T-helper 2 cell treated with Interferon-gamma antibody and Interleukin-4, amounts not matched to agents 5 μg/mL and 100 μg/mL, for 36 hours (primary cell): ENCODE results near the gene DDX20.

ENCODE experiments used
- DNase-seq: peaks from one replicate; pipeline ENCODE4 v3.0.0; 2021; ENCODE audit warnings: low spot score
- H3K27ac Mint-ChIP-seq: one replicate; pipeline ENCODE4 v1.8.0; 2021; ENCODE audit warnings: mild to moderate bottlenecking, mixed read lengths
- H3K27me3 Mint-ChIP-seq: one replicate; pipeline ENCODE4 v1.8.0; 2021; ENCODE audit warnings: low read depth, mixed read lengths
- H3K36me3 Mint-ChIP-seq: one replicate; pipeline ENCODE4 v1.8.0; 2021; ENCODE audit warnings: low read depth, mixed read lengths
- H3K4me1 Mint-ChIP-seq: one replicate; pipeline ENCODE4 v1.8.0; 2021; ENCODE audit warnings: low read depth, mixed read lengths
- H3K4me3 Mint-ChIP-seq: one replicate; pipeline ENCODE4 v1.8.0; 2022; ENCODE audit warnings: mild to moderate bottlenecking, moderate library complexity, mixed read lengths
- H3K9me3 Mint-ChIP-seq: one replicate; pipeline ENCODE4 v1.8.0; 2021; ENCODE audit warnings: mixed read lengths

DDX20 gene

GRCh38 chr1:111776391-111776790 lies 20.7 kb downstream of the DDX20 start:
- H3K27me3 Mint-ChIP-seq: peaks cover 12% of the 10 kb centered on the region
- H3K4me3 Mint-ChIP-seq: no peak overlapping the region
- no peak for DNase-seq
- no peaks in the 10 kb centered on the region for H3K4me1 Mint-ChIP-seq
- H3K27ac Mint-ChIP-seq: no peak overlapping the region
- H3K9me3 Mint-ChIP-seq: no peaks in the 10 kb centered on the region
- H3K36me3 Mint-ChIP-seq: no peaks in the 10 kb centered on the region

- Mint-ChIP-seq H3K27ac (no peak overlapping the region), H3K4me1 (no peaks in the 10 kb centered on the region), H3K36me3 (no peaks in the 10 kb centered on the region), H3K27me3 (peaks cover 12% of the 10 kb centered on the region), H3K9me3 (no peaks in the 10 kb centered on the region), H3K4me3 (no peak overlapping the region)
- no peak for DNase-seq
Observed at GRCh38 chr1:111776861-111777260, 21.2 kb downstream of the DDX20 start.

- H3K27me3 Mint-ChIP-seq: peaks cover 13% of the 10 kb centered on the region
- no peaks in the 10 kb centered on the region for H3K36me3 Mint-ChIP-seq
- no peak for DNase-seq
- no peak overlapping the region for H3K27ac Mint-ChIP-seq
- no peaks in the 10 kb centered on the region for H3K4me1 Mint-ChIP-seq
- no peaks in the 10 kb centered on the region for H3K9me3 Mint-ChIP-seq
- no peak overlapping the region for H3K4me3 Mint-ChIP-seq
Observed at GRCh38 chr1:111777301-111777700, 21.6 kb downstream of the DDX20 start.

GRCh38 chr1:111778066-111778465 lies 22.4 kb downstream of the DDX20 start:
- Mint-ChIP-seq H3K36me3 (no peaks in the 10 kb centered on the region), H3K4me3 (no peak overlapping the region), H3K9me3 (no peaks in the 10 kb centered on the region), H3K27ac (no peak overlapping the region), H3K27me3 (peaks cover 17% of the 10 kb centered on the region), H3K4me1 (no peaks in the 10 kb centered on the region)
- no peak for DNase-seq

DNA sequence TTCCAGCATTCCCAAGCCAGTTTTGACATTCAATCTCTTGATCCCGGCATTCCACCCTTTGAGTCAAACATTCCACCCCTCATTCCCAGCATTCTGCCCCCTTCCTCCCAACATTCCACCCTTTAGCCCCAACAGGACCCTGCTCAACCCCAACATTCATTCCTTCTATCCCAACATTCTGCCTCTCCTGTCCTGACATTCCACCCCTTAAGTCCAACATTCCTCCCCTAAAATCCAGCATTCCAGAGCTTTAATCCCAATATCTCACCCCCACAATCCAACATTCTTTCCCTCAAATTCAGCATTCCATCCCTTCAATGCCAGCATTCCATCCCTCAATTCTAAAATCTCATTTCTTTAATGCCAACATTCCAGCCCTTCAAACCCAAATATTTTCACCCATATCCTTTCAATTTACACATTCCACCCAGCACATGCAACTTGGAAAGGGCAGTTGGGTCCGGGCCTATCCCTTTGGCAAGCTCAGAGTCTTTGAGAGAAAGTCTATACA lies 22.9 kb downstream of the DDX20 start:
- DNase-seq: no peak
- H3K27me3 Mint-ChIP-seq: peaks cover 17% of the 10 kb centered on the region
- no peaks in the 10 kb centered on the region for H3K36me3 Mint-ChIP-seq
- H3K4me1 Mint-ChIP-seq: no peaks in the 10 kb centered on the region
- H3K4me3 Mint-ChIP-seq: no peak overlapping the region
- H3K9me3 Mint-ChIP-seq: no peaks in the 10 kb centered on the region
- H3K27ac Mint-ChIP-seq: no peak overlapping the region

DNA sequence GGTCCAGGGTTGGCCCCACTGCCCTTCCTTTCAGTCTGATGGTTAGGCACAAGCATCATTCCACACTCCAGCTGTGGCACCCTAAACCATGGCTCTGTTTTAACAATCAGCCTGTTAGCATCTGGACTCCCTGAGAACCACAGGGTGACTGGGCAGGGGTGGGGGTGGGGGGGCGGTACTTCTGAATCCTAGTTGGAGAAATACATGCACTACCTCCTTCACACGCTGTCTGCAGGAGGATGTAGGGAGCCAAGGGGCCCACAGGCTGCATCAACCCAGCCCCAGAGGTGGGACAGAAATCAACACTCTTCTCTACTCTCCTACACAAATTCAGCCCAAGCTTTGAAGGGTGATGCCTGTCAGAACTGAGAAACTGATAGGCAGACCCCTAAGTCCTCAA lies 23.8 kb downstream of the DDX20 start:
- H3K4me3 Mint-ChIP-seq: no peak overlapping the region
- H3K4me1 Mint-ChIP-seq: no peaks in the 10 kb centered on the region
- no peaks in the 10 kb centered on the region for H3K9me3 Mint-ChIP-seq
- peaks cover 20% of the 10 kb centered on the region for H3K27me3 Mint-ChIP-seq
- no peak overlapping the region for H3K27ac Mint-ChIP-seq
- no peak for DNase-seq
- no peaks in the 10 kb centered on the region for H3K36me3 Mint-ChIP-seq

GRCh38 chr1:111784273-111784901 lies 28.7 kb downstream of the DDX20 start:
- Mint-ChIP-seq H3K4me1 (no peaks in the 10 kb centered on the region), H3K9me3 (no peaks in the 10 kb centered on the region), H3K27me3 (peaks cover 31% of the 10 kb centered on the region), H3K36me3 (no peaks in the 10 kb centered on the region), H3K4me3 (no peak overlapping the region), H3K27ac (no peak overlapping the region)
- DNase-seq: no peak

DNA sequence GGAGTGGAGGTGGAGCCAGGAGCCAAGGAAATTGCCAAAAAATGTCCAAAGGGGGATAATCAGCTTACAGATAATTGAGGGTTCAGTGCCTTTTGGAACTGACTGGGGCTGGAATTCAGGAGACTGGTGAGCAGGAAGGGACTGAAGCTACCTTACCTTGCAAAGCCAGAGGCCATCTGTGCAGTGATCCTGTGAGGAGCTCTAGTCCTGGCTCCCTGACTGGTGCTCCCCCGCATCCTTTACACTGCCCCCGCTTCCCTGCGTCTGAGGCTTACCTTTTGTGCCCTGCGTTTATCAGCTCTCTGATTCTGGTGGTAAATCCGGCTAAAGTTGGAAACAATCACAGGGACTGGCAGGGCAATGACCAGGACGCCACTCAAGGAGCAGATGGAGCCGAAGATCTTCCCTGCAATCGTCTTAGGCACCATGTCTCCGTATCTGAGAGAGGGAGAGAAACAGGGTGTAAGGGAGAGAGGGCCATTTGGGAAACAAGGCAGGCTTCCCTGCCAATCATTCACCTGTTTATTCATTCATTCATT lies 31.0 kb downstream of the DDX20 start:
- H3K27ac Mint-ChIP-seq: no peak overlapping the region
- no peak for DNase-seq
- H3K36me3 Mint-ChIP-seq: no peaks in the 10 kb centered on the region
- H3K9me3 Mint-ChIP-seq: no peaks in the 10 kb centered on the region
- no peaks in the 10 kb centered on the region for H3K4me1 Mint-ChIP-seq
- no peak overlapping the region for H3K4me3 Mint-ChIP-seq
- H3K27me3 Mint-ChIP-seq: peaks cover 28% of the 10 kb centered on the region

GRCh38 chr1:111789142-111789541 lies 33.4 kb downstream of the DDX20 start:
- H3K36me3 Mint-ChIP-seq: no peaks in the 10 kb centered on the region
- no peak overlapping the region for H3K4me3 Mint-ChIP-seq
- no peak for DNase-seq
- no peak overlapping the region for H3K27ac Mint-ChIP-seq
- H3K9me3 Mint-ChIP-seq: no peaks in the 10 kb centered on the region
- no peaks in the 10 kb centered on the region for H3K4me1 Mint-ChIP-seq
- H3K27me3 Mint-ChIP-seq: peaks cover 27% of the 10 kb centered on the region

GRCh38 chr1:111789666-111790316 lies 34.1 kb downstream of the DDX20 start:
- Mint-ChIP-seq H3K9me3 (no peaks in the 10 kb centered on the region), H3K36me3 (no peaks in the 10 kb centered on the region), H3K4me3 (no peak overlapping the region), H3K4me1 (no peaks in the 10 kb centered on the region), H3K27me3 (peaks cover 23% of the 10 kb centered on the region), H3K27ac (no peak overlapping the region)
- DNase-seq: no peak

- no peak overlapping the region for H3K4me3 Mint-ChIP-seq
- no peaks in the 10 kb centered on the region for H3K9me3 Mint-ChIP-seq
- no peaks in the 10 kb centered on the region for H3K36me3 Mint-ChIP-seq
- no peak overlapping the region for H3K27ac Mint-ChIP-seq
- no peaks in the 10 kb centered on the region for H3K4me1 Mint-ChIP-seq
- peaks cover 16% of the 10 kb centered on the region for H3K27me3 Mint-ChIP-seq
- no peak for DNase-seq
Observed at GRCh38 chr1:111791776-111792175, 36.1 kb downstream of the DDX20 start.

DNA sequence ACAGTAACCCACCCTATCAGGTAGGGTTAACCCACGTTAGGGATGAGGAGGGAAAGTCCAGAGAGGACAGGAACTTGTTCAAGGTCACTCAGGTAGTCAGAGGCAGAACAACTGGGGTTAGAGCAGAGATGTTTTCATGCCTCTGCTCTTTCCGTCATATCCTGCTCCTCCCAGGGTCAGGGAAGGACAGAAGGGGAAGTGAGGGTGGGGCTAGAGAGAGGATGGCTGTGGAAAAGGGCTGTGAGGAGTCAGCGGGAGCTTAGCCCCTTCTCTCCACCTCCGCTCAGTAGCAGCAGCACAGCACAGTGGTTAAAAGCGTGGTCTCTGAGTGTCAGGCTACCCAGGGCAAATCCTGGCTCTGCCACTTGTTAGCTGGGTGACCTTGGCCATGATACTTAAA lies 36.5 kb downstream of the DDX20 start:
- no peaks in the 10 kb centered on the region for H3K36me3 Mint-ChIP-seq
- H3K4me3 Mint-ChIP-seq: no peak overlapping the region
- no peaks in the 10 kb centered on the region for H3K4me1 Mint-ChIP-seq
- H3K27me3 Mint-ChIP-seq: peaks cover 14% of the 10 kb centered on the region
- no peak for DNase-seq
- H3K27ac Mint-ChIP-seq: no peak overlapping the region
- no peaks in the 10 kb centered on the region for H3K9me3 Mint-ChIP-seq

- Mint-ChIP-seq H3K36me3 (no peaks in the 10 kb centered on the region), H3K4me3 (no peak overlapping the region), H3K9me3 (no peaks in the 10 kb centered on the region), H3K27me3 (peaks cover 7% of the 10 kb centered on the region), H3K27ac (no peak overlapping the region), H3K4me1 (no peaks in the 10 kb centered on the region)
- DNase-seq: no peak
Observed at GRCh38 chr1:111793923-111794322, 38.2 kb downstream of the DDX20 start.

DNA sequence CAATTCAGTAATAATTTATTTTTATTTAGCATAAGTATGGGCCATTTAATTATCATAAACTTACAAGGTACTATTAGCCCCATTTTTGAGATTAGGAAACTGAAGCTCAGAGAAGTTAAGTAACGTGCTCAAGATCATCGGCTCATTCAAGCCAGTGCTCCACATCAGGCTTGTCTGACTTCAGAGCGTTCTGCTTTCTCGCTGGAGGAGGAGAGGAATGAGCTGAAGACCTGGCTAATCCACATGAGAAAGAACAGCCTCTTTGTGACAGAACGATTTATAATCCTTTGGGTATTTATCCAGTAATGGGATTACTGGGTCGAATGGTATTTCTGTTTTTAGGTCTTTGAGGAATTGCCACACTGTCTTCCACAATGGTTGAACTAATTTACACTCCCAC lies 39.7 kb downstream of the DDX20 start:
- no peak for DNase-seq
- no peaks in the 10 kb centered on the region for H3K4me1 Mint-ChIP-seq
- H3K27ac Mint-ChIP-seq: no peak overlapping the region
- H3K4me3 Mint-ChIP-seq: no peak overlapping the region
- no peaks in the 10 kb centered on the region for H3K36me3 Mint-ChIP-seq
- no peaks in the 10 kb centered on the region for H3K9me3 Mint-ChIP-seq
- H3K27me3 Mint-ChIP-seq: peaks cover 9% of the 10 kb centered on the region
